ENCODE results near the gene CELF2.
"Not testable (repeated sequence)": the region's sequence is repeated elsewhere in the genome, so short reads cannot be mapped to it uniquely, and the experiment has no call there.

CELF2 gene

GRCh38 chr10:11116361-11116760 is 98.7 kb downstream of the CELF2 start:
- no peak for TF ChIP-seq ZNF274 (IDR thresholded peaks at IDR 0.05; ENCODE audit: low read depth, low read length)
- H3K4me3 ChIP-seq (ENCODE audit: low read length) = no peak overlapping the region

GRCh38 chr10:11116817-11117216 is 99.1 kb downstream of the CELF2 start:
- H3K4me3 ChIP-seq (ENCODE audit: low read length) = no peak overlapping the region
- TF ChIP-seq ZNF274 (IDR thresholded peaks at IDR 0.05; ENCODE audit: low read depth, low read length) = no peak

DNA sequence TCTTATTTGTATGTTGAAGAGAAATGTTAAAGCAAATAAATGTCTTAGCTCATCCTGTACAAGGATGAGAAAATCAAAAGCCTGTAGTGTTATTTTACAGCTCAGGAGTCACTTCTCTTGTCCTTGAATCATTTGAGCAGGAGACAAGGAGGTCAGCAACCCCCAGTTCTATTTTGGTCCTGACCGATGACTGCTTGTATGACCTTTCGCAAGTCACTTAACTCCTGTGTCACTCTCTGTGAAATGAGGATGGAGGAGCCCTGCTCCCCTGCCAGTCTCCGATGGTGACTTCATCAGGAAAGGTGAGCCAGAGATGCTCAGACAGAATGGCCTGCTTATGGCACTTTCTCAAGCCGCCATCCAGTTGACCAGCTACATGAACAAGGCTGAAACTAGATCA is 101.0 kb downstream of the CELF2 start:
- H3K4me3 ChIP-seq (ENCODE audit: low read length) = no peak overlapping the region
- no peak for TF ChIP-seq ZNF274 (IDR thresholded peaks at IDR 0.05; ENCODE audit: low read depth, low read length)

DNA sequence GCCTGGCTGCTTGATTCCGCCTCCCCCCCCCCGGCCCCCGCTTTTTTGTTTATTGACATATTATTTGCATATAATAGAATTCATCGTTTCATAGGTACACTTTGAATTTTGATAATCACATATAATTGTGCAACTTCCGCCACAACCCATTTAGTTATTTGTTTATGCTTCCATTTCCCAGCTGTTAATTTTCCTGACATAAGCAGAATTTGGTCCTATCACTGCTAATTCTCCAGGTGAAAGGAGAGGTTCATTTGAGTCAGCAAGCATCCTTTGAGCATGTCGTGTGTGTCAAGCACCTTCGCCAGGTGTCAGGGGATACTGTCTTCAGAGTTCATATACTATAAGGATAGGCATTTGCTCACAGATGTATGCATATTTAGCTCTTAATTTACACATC is 102.2 kb downstream of the CELF2 start:
- no peak overlapping the region for H3K4me3 ChIP-seq (ENCODE audit: low read length)
- no peak for TF ChIP-seq ZNF274 (IDR thresholded peaks at IDR 0.05; ENCODE audit: low read depth, low read length)

DNA sequence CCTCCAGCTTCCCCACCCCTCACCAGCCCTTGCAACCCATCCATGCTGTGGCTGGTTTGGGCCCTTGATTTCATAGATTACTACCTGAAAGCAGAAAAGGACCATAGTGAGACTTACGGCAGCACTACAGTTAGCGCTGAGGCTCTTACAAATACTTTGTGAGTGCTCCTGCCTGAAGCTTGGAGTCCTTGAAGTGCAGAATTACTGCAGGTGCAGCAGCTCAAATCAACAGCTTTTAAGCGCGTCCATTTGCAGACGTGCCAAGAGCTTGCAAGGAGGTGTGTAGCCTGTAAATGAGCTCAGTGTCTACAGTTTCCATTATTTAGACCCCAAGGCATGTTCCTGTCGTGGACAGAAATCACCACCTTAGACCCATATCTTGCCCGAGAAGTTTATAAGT is 103.0 kb downstream of the CELF2 start:
- no peak overlapping the region for H3K4me3 ChIP-seq (ENCODE audit: low read length)
- no peak for TF ChIP-seq ZNF274 (IDR thresholded peaks at IDR 0.05; ENCODE audit: low read depth, low read length)

- H3K4me3 ChIP-seq (ENCODE audit: low read length) = not testable (repeated sequence)
These were observed 106.2 kb downstream of the CELF2 start for GRCh38 chr10:11123892-11124291.

DNA sequence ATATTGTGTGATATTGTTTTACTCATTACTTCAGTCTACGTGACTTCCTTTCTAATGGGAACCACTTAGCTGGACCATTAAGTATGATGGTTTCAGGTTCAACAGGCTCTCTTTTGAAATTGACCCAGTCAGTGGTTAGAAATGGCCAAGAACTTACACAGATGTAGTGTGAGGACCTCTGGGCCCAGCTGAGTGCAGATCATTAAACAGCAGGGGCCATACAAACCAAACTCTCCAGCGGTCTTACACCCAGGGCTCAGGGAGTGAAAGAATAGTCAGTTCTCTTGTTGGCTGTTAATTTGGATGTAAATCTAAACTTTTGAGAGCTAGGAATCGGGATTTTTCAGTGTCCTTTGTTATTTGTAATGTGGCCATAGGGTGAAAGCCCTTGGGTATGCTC is 107.3 kb downstream of the CELF2 start:
- no peak overlapping the region for H3K4me3 ChIP-seq (ENCODE audit: low read length)
- TF ChIP-seq ZNF274 (IDR thresholded peaks at IDR 0.05; ENCODE audit: low read depth, low read length) = no peak

GRCh38 chr10:11127017-11127416 is 109.3 kb downstream of the CELF2 start:
- H3K4me3 ChIP-seq (ENCODE audit: low read length) = not testable (repeated sequence)

- no peak for TF ChIP-seq ZNF274 (IDR thresholded peaks at IDR 0.05; ENCODE audit: low read depth, low read length)
- H3K4me3 ChIP-seq (ENCODE audit: low read length) = no peak overlapping the region
These were observed 113.5 kb downstream of the CELF2 start for GRCh38 chr10:11131112-11131639.

DNA sequence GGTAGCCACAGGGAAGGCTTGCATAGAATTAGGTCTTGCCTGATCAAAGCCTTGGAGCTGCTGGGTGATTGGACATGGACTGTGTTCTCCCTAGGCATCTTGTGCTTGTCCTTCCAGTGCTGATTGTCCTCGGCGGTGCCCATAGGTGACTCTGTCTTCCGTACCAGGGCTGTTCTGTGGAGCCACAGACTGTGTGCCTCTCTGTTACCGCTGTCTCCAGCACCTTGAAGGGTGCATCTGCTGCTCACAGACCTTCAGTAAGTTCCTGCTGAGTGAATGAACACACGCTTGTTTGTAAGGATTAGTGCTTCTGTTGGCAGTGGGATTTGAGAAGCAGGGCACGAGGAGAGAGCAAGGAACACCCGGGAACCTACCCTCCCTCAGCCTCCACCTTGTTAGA is 116.7 kb downstream of the CELF2 start:
- no peak for TF ChIP-seq ZNF274 (IDR thresholded peaks at IDR 0.05; ENCODE audit: low read depth, low read length)

DNA sequence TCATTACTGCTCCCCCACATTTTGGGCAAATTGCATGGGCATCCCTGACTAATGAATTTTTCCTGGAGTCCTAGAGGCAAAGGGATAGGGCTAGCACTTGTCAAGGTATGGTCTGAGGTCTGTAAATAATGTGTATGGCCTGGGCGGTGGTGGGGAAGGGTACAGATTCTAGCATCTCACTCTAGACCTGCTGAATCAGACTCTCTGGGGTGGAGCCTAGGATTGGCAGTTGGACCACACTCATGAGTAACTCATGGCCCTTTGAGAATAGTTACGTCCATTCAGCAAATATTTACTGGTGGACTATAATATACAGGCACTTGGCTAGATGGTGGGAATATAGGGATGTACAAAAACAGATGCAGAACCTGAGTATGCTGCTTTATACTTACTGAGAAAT is 118.0 kb downstream of the CELF2 start:
- no peak for TF ChIP-seq ZNF274 (IDR thresholded peaks at IDR 0.05; ENCODE audit: low read depth, low read length)
- no peak overlapping the region for H3K4me3 ChIP-seq (ENCODE audit: low read length)

More for the DNA sequence above, 116.7 kb downstream of the CELF2 start:
- H3K4me3 ChIP-seq (ENCODE audit: low read length) = no peak overlapping the region

DNA sequence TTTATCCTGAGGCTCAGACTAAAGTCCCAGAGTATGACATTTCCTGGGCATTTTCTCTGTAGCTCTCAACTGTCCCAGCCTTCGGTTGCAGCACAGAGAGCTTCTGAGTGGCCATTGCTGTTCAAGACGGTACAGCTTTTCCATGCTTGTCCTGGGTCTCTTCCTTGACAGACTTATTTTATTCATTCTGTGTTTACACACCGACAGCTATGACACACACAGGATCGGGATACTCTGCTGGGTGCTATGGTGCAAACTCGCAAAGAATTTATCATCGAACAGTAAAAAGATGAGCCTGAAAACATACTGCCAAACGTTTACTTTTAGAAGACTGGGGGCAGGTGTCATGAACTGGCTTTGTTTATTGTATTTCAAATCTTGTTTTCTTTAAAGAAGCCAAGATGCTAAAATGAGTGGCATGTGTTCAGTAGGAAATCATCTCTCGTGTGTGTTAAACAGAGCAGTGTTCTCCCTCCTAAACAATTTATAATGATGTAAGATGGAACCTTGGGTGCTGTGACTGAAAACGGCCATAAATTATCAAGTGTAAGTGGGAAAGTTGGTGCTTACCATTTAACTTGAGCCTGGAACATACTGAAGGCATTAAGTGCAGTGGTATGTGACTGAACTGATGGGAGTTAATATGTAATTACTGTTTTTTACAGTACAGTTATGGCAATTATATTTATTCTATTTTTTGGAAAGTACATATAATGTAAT is 120.8 kb downstream of the CELF2 start:
- no peak for TF ChIP-seq ZNF274 (IDR thresholded peaks at IDR 0.05; ENCODE audit: low read depth, low read length)

GRCh38 chr10:11140963-11141362 is 123.3 kb downstream of the CELF2 start:
- no peak overlapping the region for H3K4me3 ChIP-seq (ENCODE audit: low read length)
- no peak for TF ChIP-seq ZNF274 (IDR thresholded peaks at IDR 0.05; ENCODE audit: low read depth, low read length)

More for the DNA sequence above, 120.8 kb downstream of the CELF2 start:
- H3K4me3 ChIP-seq (ENCODE audit: low read length) = no peak overlapping the region

DNA sequence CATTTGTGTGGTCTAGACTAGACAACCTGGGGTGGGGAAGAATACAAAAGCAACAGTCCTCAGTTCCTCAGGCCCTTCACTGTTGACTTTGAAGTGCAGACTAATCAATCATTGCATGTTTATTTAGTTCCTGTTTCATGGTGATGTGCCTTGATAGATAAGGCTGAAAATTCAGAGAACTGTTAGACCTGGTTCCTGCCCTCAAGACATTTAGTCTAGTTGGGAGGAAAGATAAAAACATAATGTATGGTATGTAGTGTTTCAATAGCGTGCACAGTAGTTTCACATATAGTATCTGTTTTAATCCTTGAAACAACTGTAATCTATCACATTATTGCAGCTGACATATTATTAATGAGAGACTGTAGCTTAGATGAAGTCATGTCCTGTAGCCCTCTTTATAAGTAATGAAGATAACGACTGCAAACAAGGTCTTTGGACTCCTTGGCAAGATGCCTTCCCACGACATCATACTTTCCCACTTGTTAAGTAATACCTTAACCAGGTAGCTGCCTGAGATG is 124.0 kb downstream of the CELF2 start:
- no peak for TF ChIP-seq ZNF274 (IDR thresholded peaks at IDR 0.05; ENCODE audit: low read depth, low read length)
- H3K4me3 ChIP-seq (ENCODE audit: low read length) = no peak overlapping the region

DNA sequence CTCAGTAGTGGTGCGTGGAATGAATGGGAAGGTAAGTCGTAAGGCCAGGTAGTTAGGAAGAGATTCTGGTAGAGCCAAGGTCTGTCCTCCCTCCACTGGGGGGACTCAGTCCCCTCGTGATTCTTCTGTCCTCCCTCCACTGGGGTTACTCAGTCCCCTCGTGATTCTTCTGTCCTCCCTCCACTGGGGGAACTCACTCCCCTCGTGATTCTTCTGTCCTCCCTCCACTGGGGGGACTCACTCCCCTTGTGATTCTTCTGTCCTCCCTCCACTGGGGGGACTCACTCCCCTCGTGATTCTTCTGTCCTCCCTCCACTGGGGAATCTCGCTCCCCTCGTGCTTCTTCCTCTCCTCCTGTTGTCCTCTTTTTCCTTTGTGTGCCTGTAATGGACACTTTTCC is 125.1 kb downstream of the CELF2 start:
- TF ChIP-seq ZNF274 (IDR thresholded peaks at IDR 0.05; ENCODE audit: low read depth, low read length) = no peak
- H3K4me3 ChIP-seq (ENCODE audit: low read length) = no peak overlapping the region

DNA sequence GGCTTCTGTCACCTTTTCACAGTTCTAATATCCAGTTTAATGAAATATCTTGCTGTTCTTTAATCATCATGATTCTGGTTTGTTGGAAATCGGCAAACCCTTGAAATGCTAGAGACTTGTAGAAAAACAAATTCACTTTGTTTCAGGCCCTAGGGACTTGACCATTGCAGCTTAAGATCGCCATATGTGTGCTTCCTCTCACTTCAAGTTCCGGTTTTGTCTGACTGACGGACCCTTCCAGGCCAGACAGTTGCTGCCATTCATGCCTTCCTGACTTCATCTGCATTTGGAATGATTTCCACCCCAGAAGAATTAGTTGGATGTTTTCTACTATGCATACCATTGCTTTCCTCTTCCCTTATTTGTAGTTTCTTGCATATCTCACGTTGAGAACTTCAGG is 125.6 kb downstream of the CELF2 start:
- H3K4me3 ChIP-seq (ENCODE audit: low read length) = no peak overlapping the region

More for the DNA sequence above, 125.6 kb downstream of the CELF2 start:
- TF ChIP-seq ZNF274 (IDR thresholded peaks at IDR 0.05; ENCODE audit: low read depth, low read length) = no peak

All from GM08714 (cell line).